GM12878 (cell line): ENCODE results near the gene DIS3L2.

ENCODE experiments used
- BRCA1 ChIP-seq: IDR thresholded peaks from 2 replicates; pipeline ENCODE4 v1.6.1; 2011; ENCODE audit warnings: low read depth, low read length, improper control_type of control experiment
- EP300 ChIP-seq, 2 experiments: fragments of 150-350 bp in 1 of 2; IDR thresholded peaks; 2 replicates each; pipeline ENCODE4 v1.6.1; 2011 to 2012; ENCODE audit warnings: low read depth in 2 of 2, low read length in 2 of 2, borderline replicate concordance in 1 of 2, improper control_type of control experiment in 1 of 2, inconsistent platforms in 1 of 2; ENCODE audit not compliant: control insufficient read depth in 1 of 2
- HDAC6 ChIP-seq: fragments of 200-600 bp; sonication (generic); IDR thresholded peaks from one replicate; pipeline ENCODE4 v1.8.0; 2017; ENCODE audit warnings: antibody characterized with exemption; ENCODE audit not compliant: unreplicated experiment
- TAF1 ChIP-seq: IDR thresholded peaks from 2 replicates; pipeline ENCODE4 v1.6.1; 2011; ENCODE audit warnings: mild to moderate bottlenecking, low read depth, low read length, borderline replicate concordance
- TF ChIP-seq, protein P1 (sequence below), 3 experiments: IDR thresholded peaks in 2 of 3; conservative IDR thresholded peaks in 1 of 3; 2 replicates each; pipeline ENCODE4 v1.5.1; 2011; ENCODE audit warnings: low read depth in 3 of 3, low read length in 3 of 3, mild to moderate bottlenecking in 3 of 3, control low read depth in 2 of 3, moderate library complexity in 2 of 3, inconsistent platforms in 1 of 3, mixed read lengths in 1 of 3; ENCODE audit not compliant: control insufficient read depth in 2 of 3, insufficient read depth in 1 of 3; ENCODE audit errors: extremely low read depth in 1 of 3

- TF ChIP-seq TAF1 (no peak), HDAC6 (no peak), BRCA1 (no peak), EP300 (IDR thresholded peaks at IDR 0.05; ENCODE audit: borderline replicate concordance in 1 of 2, control insufficient read depth in 1 of 2, low read depth in 2 of 2, low read length in 2 of 2) (no peak)
- TF ChIP-seq, protein P1, sequence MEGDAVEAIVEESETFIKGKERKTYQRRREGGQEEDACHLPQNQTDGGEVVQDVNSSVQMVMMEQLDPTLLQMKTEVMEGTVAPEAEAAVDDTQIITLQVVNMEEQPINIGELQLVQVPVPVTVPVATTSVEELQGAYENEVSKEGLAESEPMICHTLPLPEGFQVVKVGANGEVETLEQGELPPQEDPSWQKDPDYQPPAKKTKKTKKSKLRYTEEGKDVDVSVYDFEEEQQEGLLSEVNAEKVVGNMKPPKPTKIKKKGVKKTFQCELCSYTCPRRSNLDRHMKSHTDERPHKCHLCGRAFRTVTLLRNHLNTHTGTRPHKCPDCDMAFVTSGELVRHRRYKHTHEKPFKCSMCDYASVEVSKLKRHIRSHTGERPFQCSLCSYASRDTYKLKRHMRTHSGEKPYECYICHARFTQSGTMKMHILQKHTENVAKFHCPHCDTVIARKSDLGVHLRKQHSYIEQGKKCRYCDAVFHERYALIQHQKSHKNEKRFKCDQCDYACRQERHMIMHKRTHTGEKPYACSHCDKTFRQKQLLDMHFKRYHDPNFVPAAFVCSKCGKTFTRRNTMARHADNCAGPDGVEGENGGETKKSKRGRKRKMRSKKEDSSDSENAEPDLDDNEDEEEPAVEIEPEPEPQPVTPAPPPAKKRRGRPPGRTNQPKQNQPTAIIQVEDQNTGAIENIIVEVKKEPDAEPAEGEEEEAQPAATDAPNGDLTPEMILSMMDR (IDR thresholded peaks at IDR 0.05 in 2 of 3, conservative IDR thresholded peaks at IDR 0.05 in 1 of 3; ENCODE audit: control insufficient read depth in 2 of 3, extremely low read depth in 1 of 3, insufficient read depth in 1 of 3, low read depth in 3 of 3, low read length in 3 of 3), result no peak
Observed at GRCh38 chr2:231984992-231985391, 23.5 kb downstream of the DIS3L2 start.
